ENCODE measurements around the gene KRT25.

The KRT25 gene

DNA sequence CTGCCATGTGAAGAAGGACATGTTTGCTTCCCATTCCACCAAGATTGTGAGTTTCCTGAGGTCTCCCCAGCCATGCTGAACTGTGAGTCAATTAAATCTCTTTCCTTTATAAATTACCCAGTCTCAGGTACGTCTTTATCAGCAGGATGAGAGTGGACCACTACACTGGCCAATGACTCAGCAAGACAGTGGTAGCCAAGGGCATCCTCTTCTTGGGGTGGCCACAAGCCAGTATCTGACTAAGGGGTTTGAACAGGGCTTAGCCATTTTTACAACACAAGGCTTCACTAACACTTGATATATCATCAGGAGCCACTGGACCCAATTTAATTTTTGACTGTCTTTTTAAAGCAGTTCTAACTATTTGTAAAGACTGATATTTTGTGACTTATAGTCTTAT is 30.5 kb downstream of the KRT25 start:
- Mint-ChIP-seq H3K27ac (no peak overlapping the region), H3K36me3 (no peaks in the 10 kb centered on the region), H3K27me3 (no peaks in the 10 kb centered on the region), H3K4me1 (no peaks in the 10 kb centered on the region), H3K4me3 (no peak overlapping the region), H3K9me3 (no peaks in the 10 kb centered on the region)

DNA sequence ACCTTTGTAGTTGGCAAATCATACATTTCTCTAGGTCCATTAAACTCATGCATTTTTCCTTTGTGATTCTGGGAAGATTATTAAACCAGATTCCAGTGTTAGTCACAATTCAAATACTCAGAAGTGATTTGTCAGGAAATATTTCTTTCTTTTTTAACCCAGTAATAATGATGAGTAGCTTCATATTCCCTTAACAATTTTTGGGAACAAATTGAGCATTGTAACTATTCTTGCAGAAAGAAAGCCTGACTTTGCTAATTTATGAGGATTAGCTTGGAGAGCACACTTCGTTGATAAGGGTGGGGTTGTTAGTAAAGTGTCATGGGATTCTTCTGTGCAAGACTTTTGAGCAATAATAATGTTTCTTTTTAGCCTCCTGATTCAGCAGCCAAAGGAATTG is 32.9 kb downstream of the KRT25 start:
- H3K27me3 Mint-ChIP-seq: no peaks in the 10 kb centered on the region
- H3K36me3 Mint-ChIP-seq: no peaks in the 10 kb centered on the region
- no peaks in the 10 kb centered on the region for H3K4me1 Mint-ChIP-seq
- no peak overlapping the region for H3K4me3 Mint-ChIP-seq
- H3K9me3 Mint-ChIP-seq: no peaks in the 10 kb centered on the region
- no peak overlapping the region for H3K27ac Mint-ChIP-seq

DNA sequence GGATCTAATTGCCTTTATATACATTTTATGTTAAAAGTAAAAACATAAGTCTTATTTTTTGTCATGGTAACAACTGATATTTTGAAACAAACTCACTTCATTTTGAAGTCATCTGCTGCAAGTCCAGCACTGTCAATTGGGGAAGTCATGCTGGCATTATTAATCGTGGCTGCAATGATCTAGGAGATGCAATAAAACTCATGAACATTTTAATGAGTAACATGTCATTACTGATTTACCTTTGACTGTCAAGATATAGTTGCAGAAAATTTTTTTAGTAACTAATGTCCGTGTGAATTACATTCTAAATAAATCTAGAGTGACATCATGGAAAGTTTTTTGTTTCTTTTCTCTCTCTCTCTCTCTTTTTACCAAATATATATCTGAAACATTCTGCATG is 34.2 kb downstream of the KRT25 start:
- no peak overlapping the region for H3K27ac Mint-ChIP-seq
- H3K4me1 Mint-ChIP-seq: no peaks in the 10 kb centered on the region
- H3K36me3 Mint-ChIP-seq: no peaks in the 10 kb centered on the region
- H3K27me3 Mint-ChIP-seq: no peaks in the 10 kb centered on the region
- H3K4me3 Mint-ChIP-seq: no peak overlapping the region
- no peaks in the 10 kb centered on the region for H3K9me3 Mint-ChIP-seq

DNA sequence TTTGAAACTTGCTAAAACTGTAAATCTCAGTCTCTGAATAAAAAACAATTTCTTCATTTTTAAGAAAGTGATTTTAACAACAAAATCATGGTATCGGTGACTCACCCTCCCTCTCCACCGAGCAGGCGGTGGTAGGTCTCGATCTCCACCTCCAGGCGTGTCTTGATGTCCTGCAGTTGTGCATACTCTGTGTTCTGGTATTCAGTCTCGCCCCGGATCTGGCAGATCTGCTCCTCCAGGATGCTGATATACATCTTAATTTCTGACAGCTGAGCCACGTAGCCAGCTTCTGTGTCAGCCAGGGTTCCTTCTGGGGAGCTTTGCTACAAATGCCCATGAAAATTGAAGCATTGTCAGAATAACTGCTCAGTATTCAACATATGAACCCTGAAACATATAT is 36.2 kb downstream of the KRT25 start:
- no peaks in the 10 kb centered on the region for H3K36me3 Mint-ChIP-seq
- H3K27me3 Mint-ChIP-seq: peaks cover 3% of the 10 kb centered on the region
- no peaks in the 10 kb centered on the region for H3K9me3 Mint-ChIP-seq
- H3K4me1 Mint-ChIP-seq: no peaks in the 10 kb centered on the region
- H3K4me3 Mint-ChIP-seq: no peak overlapping the region
- H3K27ac Mint-ChIP-seq: no peak overlapping the region

DNA sequence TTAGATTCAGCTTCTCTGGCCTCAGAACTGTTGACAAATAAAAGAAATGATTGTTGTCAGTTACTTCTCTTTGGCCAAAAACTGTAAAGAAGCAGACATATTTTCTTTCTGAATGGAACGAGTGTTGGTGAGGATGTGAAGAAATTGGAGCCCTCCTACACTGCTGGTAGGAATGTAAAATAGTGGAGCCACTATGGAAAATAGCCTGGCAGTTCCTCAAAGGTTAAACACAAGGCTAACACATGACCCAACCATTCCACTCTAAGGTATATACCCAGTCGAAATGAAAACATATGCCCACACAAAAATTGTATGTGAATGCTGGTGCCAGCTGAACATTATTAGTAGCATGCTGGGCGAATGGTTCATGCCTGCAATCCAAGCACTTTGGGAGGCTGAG is 37.4 kb downstream of the KRT25 start:
- Mint-ChIP-seq H3K27me3 (peaks cover 3% of the 10 kb centered on the region), H3K4me1 (no peaks in the 10 kb centered on the region), H3K27ac (no peak overlapping the region), H3K9me3 (no peaks in the 10 kb centered on the region), H3K36me3 (no peaks in the 10 kb centered on the region), H3K4me3 (no peak overlapping the region)

DNA sequence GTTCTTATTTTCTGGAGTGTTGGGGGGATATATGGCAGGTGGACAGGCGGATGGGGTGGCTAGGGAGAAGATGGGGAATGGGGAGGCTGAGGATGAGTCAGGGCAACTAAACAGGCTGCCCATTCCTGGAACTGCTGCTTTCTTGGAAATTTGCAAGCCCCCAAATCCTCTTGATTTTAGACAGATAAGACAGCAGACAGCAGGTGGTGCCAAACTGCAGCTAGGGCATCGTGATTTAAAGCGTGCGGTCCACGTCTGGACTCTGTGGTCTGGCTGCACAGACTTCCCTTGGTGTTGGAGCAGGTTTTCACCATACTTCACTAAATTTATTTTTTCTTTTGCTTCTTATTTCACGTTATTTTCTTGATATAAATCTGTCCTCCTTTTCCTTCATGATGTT is 40.7 kb downstream of the KRT25 start:
- no peaks in the 10 kb centered on the region for H3K9me3 Mint-ChIP-seq
- H3K36me3 Mint-ChIP-seq: no peaks in the 10 kb centered on the region
- H3K4me3 Mint-ChIP-seq: no peak overlapping the region
- no peak overlapping the region for H3K27ac Mint-ChIP-seq
- H3K4me1 Mint-ChIP-seq: no peaks in the 10 kb centered on the region
- H3K27me3 Mint-ChIP-seq: peaks cover 3% of the 10 kb centered on the region

DNA sequence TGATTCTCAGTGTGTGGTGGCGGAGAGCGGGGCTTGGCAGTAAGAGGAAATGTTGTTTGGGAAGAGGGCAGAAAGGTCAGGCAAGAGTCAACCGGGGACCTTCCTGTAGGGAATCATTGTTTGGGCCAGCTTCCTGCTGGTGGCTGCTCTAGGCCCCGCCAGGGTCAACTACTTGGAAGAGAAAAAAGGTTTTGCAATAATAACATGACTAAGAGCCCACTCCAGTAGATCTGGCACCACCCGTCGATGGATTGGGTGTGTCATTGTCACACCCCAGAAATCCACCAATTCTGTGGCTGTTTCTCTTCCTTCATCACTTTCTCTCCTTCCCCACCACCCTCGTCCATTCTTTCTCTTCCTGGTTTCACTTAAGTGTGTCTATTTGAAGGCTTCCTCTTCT is 47.4 kb downstream of the KRT25 start:
- H3K36me3 Mint-ChIP-seq: no peaks in the 10 kb centered on the region
- H3K27ac Mint-ChIP-seq: no peak overlapping the region
- no peaks in the 10 kb centered on the region for H3K9me3 Mint-ChIP-seq
- no peak overlapping the region for H3K4me3 Mint-ChIP-seq
- peaks cover 7% of the 10 kb centered on the region for H3K27me3 Mint-ChIP-seq
- H3K4me1 Mint-ChIP-seq: no peaks in the 10 kb centered on the region

DNA sequence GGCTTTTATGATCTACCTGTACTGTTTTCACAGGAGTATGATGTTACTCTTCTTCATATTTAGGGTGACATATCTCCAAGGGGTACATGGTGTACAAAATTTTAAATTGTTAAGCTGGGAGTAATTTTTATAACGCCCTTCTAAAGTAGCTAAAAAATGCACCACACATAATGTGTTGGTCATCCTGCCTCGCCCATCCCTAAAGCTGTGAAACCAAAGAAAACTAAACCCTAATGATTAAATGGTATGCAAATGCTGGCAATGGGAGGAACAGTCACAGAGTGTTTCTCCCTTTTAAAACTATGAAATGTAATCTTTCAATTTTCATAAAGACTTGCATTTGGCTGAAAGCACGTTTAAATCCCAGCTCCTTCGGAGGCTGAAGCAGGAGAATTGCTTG is 49.5 kb downstream of the KRT25 start:
- no peak overlapping the region for H3K27ac Mint-ChIP-seq
- H3K4me3 Mint-ChIP-seq: no peak overlapping the region
- H3K9me3 Mint-ChIP-seq: no peaks in the 10 kb centered on the region
- H3K4me1 Mint-ChIP-seq: no peaks in the 10 kb centered on the region
- peaks cover 7% of the 10 kb centered on the region for H3K27me3 Mint-ChIP-seq
- H3K36me3 Mint-ChIP-seq: no peaks in the 10 kb centered on the region

DNA sequence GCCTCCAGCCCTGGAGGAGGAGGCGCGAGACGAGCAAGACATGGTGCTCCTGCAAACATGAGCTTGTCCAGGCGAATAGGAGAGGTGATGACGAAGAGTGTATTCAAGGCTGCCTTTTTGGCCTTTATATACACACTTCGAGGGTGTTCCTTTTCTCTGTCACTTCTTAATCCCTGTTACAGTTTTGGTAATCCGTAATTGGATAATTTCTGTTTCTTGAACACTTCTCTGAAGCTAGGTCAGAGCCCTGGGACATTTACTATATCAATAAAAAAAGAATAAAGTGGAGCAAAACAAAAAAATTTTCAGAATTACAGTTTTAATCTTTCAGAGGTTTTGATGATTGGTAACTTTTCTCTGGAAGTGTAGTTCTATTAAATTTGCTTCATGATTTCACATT is 51.5 kb downstream of the KRT25 start, which contains the start of gene KRT24:
KRT24 (minus strand) TSS at position 101 of the 400 bp plus-strand sequence; CDS start at position 42, 59 bp downstream.
- H3K4me1 Mint-ChIP-seq: no peaks in the 10 kb centered on the region
- no peak within 1 kb of the TSS for H3K4me3 Mint-ChIP-seq
- no peaks in the 10 kb centered on the region for H3K9me3 Mint-ChIP-seq
- no peaks in the 10 kb centered on the region for H3K36me3 Mint-ChIP-seq
- peaks cover 9% of the 10 kb centered on the region for H3K27me3 Mint-ChIP-seq
- H3K27ac Mint-ChIP-seq: no peak within 1 kb of the TSS

DNA sequence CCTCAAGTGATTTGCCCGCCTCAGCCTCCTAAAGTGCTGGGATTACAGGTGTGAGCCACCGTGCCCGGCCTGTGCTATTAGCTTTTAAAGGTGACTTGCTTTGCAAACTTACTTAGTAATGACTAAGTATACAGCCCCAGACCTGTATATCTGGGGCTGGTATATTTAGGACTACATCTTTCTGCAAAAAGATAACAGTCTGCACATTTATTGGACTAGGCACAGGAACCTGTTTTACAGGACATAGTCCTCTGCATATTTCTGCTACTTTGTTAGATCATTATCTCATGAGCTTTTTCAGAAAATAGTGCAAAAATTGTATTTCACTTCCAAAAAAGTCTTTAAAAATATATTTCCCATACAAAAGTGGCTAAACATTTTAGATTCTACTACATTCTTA is 52.9 kb downstream of the KRT25 start:
- H3K36me3 Mint-ChIP-seq: no peaks in the 10 kb centered on the region
- H3K27ac Mint-ChIP-seq: no peak overlapping the region
- peaks cover 11% of the 10 kb centered on the region for H3K27me3 Mint-ChIP-seq
- no peak overlapping the region for H3K4me3 Mint-ChIP-seq
- H3K9me3 Mint-ChIP-seq: no peaks in the 10 kb centered on the region
- H3K4me1 Mint-ChIP-seq: no peaks in the 10 kb centered on the region

DNA sequence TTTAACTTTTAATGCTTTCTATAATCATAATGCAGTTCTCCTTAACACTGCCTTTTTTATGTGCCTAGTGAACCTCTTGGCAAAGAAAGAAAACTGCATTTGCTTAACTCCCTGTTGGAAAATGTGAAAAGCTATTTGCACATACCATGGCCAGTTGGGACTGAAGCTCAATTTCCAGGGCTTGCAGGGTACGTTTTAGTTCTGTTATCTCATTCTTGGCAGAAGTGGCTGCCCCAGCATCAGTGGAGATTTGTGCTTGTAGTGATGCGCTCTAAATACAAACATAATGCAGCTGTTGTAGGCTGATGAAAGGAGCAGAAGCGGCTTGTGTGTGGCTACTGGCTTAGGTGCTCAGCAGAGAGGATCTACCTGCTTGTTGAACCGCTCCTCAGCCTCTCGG is 55.3 kb downstream of the KRT25 start:
- Mint-ChIP-seq H3K4me3 (no peak overlapping the region), H3K4me1 (no peaks in the 10 kb centered on the region), H3K36me3 (no peaks in the 10 kb centered on the region), H3K27ac (peak overlapping the region; percentile 14), H3K27me3 (peaks cover 9% of the 10 kb centered on the region), H3K9me3 (no peaks in the 10 kb centered on the region)

DNA sequence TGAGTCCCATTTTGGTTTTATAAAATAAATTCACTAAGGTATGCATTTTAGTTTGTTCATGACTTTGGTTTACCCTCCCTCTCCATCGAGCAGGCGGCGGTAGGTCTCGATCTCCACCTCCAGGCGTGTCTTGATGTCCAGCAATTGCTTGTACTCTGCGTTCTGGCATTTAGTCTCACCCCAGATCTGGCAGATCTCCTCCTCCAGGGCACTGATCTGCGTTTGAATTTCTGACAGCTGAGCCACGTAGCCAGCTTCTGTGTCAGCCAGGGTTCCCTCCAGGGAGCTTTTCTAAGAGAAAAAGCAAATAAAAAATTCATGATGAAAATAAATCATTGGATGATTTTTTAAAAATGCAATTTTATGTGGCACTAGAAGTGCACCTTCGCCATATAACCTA is 55.8 kb downstream of the KRT25 start:
- H3K4me1 Mint-ChIP-seq: no peaks in the 10 kb centered on the region
- H3K27ac Mint-ChIP-seq: no peak overlapping the region
- no peaks in the 10 kb centered on the region for H3K9me3 Mint-ChIP-seq
- no peak overlapping the region for H3K4me3 Mint-ChIP-seq
- peaks cover 6% of the 10 kb centered on the region for H3K27me3 Mint-ChIP-seq
- H3K36me3 Mint-ChIP-seq: no peaks in the 10 kb centered on the region

Data from activated naive CD4-positive, alpha-beta T cell treated with anti-CD3 and anti-CD28 coated beads, Interleukin-2, amount 50 U/mL, for 24 hours (primary cell).